IMR-90 (cell line): ENCODE data around the gene BTLA. TPM values are rescaled to one million over a fixed set of nuclear protein-coding genes. Genes with fewer than 3 reads are reported as not detected.

Experiments used
- ATAC-seq: fragments of 200-7000 bp; cut with Tn5 transposase; 2 replicates; pipeline ENCODE4 v1.9.1; 2020; ENCODE audit warnings: low read depth, mild to moderate bottlenecking, moderate library complexity
- BruUV-seq: library from RNA; stranded (reverse); fragments of 400-500 nt; replicated peaks from 2 replicates; lab custom pipeline; 2021; lab: Mats Ljungman, UMichigan
- CTCF ChIA-PET: fragments of 300-600 bp; formaldehyde crosslinking; extraction: SDS; loops from one replicate; lab custom pipeline; 2021; ENCODE audit warnings: antibody characterized with exemption; lab: Yijun Ruan, JAX
- POLR2A ChIA-PET: fragments of 300-600 bp; sonication (Branson Sonifier 250); formaldehyde crosslinking; loops from one replicate; lab custom pipeline; 2022; ENCODE audit warnings: antibody characterized with exemption; ENCODE audit not compliant: unreplicated experiment; lab: Charles Lee
- DNase-seq: peaks from one replicate; pipeline ENCODE4 v3.0.0; 2013
- H2AFZ ChIP-seq: replicated peaks from 2 replicates; pipeline ENCODE3; 2013; ENCODE audit warnings: low read length, mild to moderate bottlenecking; ENCODE audit not compliant: poor library complexity
- H2AK5ac ChIP-seq: 2 replicates; pipeline ENCODE4 v1.6.1; 2013; ENCODE audit warnings: low read depth, low read length, inconsistent platforms
- H2AK9ac ChIP-seq: replicated peaks from 2 replicates; pipeline ENCODE3; 2013; ENCODE audit warnings: mild to moderate bottlenecking, low read depth, low read length, moderate library complexity; ENCODE audit not compliant: poor library complexity
- H2BK120ac ChIP-seq: 2 replicates; pipeline ENCODE4 v1.6.1; 2013; ENCODE audit warnings: low read depth, low read length, inconsistent platforms
- H2BK15ac ChIP-seq: 3 replicates; pipeline ENCODE4 v1.6.1; 2013; ENCODE audit warnings: low read depth, low read length, inconsistent platforms
- H2BK20ac ChIP-seq: 2 replicates; pipeline ENCODE4 v1.6.1; 2013; ENCODE audit warnings: low read depth, mild to moderate bottlenecking, inconsistent platforms, low read length, moderate library complexity
- H2BK5ac ChIP-seq: 2 replicates; pipeline ENCODE4 v1.6.1; 2013; ENCODE audit warnings: mild to moderate bottlenecking, low read depth, low read length, inconsistent platforms; ENCODE audit not compliant: poor library complexity, severe bottlenecking
- H3K14ac ChIP-seq: replicated peaks from 2 replicates; pipeline ENCODE4 v1.6.1; 2013; ENCODE audit warnings: low read depth, low read length, inconsistent platforms
- H3K18ac ChIP-seq: 2 replicates; pipeline ENCODE4 v1.6.1; 2013; ENCODE audit warnings: low read depth, low read length, control low read depth
- H3K23ac ChIP-seq: 2 replicates; pipeline ENCODE4 v1.6.1; 2013; ENCODE audit warnings: low read depth, low read length, inconsistent platforms
- H3K27ac ChIP-seq: 2 replicates; pipeline ENCODE4 v1.5.1; 2013; ENCODE audit warnings: mild to moderate bottlenecking, control low read depth, low read length; ENCODE audit not compliant: insufficient read depth
- H3K27me3 ChIP-seq: 2 replicates; pipeline ENCODE4 v1.6.1; 2013; ENCODE audit warnings: low read length; ENCODE audit not compliant: control insufficient read depth, insufficient read depth
- H3K36me3 ChIP-seq: 2 replicates; pipeline ENCODE4 v1.6.1; 2013; ENCODE audit warnings: low read length, mixed read lengths; ENCODE audit not compliant: control insufficient read depth, insufficient read depth
- H3K4ac ChIP-seq: 2 replicates; pipeline ENCODE4 v1.6.1; 2013; ENCODE audit warnings: low read depth, low read length, inconsistent platforms
- H3K4me1 ChIP-seq: 2 replicates; pipeline ENCODE4 v1.6.1; 2013; ENCODE audit warnings: low read length, mixed read lengths; ENCODE audit not compliant: control insufficient read depth, insufficient read depth
- H3K4me2 ChIP-seq: 2 replicates; pipeline ENCODE4 v1.6.1; 2013; ENCODE audit warnings: low read depth, mild to moderate bottlenecking, control low read depth, low read length, moderate library complexity
- H3K4me3 ChIP-seq: 2 replicates; pipeline ENCODE4 v1.5.1; 2013; ENCODE audit warnings: low read depth, mild to moderate bottlenecking, control low read depth, low read length, moderate library complexity; ENCODE audit not compliant: insufficient read depth
- H3K56ac ChIP-seq: 2 replicates; pipeline ENCODE4 v1.6.1; 2013; ENCODE audit warnings: low read length, inconsistent platforms; ENCODE audit not compliant: insufficient read depth; ENCODE audit errors: extremely low read depth
- H3K79me1 ChIP-seq, 2 experiments: 2 replicates each; pipeline ENCODE4 v1.6.1; 2013; ENCODE audit warnings: low read length in 2 of 2, inconsistent platforms in 1 of 2, low read depth in 1 of 2
- H3K9ac ChIP-seq: 2 replicates; pipeline ENCODE4 v1.6.1; 2013; ENCODE audit warnings: low read depth, low read length, control low read depth
- H3K9me1 ChIP-seq: 2 replicates; pipeline ENCODE4 v1.6.1; 2013; ENCODE audit warnings: low read length, inconsistent platforms; ENCODE audit not compliant: insufficient read depth
- H3K9me3 ChIP-seq: 2 replicates; pipeline ENCODE4 v1.6.1; 2013; ENCODE audit warnings: low read length; ENCODE audit not compliant: control insufficient read depth, insufficient read depth
- H4K20me1 ChIP-seq: 2 replicates; pipeline ENCODE4 v1.6.1; 2013; ENCODE audit warnings: low read length, inconsistent platforms; ENCODE audit not compliant: insufficient read depth
- H4K5ac ChIP-seq: 2 replicates; pipeline ENCODE4 v1.6.1; 2013; ENCODE audit warnings: mild to moderate bottlenecking, low read depth, low read length, control low read depth
- H4K8ac ChIP-seq, 2 experiments: 2 replicates each; pipeline ENCODE4 v1.6.1; 2013; ENCODE audit warnings: low read depth in 2 of 2, low read length in 2 of 2, control low read depth in 1 of 2, inconsistent platforms in 1 of 2
- H4K91ac ChIP-seq: 2 replicates; pipeline ENCODE4 v1.6.1; 2013; ENCODE audit warnings: low read depth, low read length, inconsistent platforms; ENCODE audit not compliant: insufficient read depth
- BHLHE40 ChIP-seq: fragments of 150-350 bp; IDR thresholded peaks from 2 replicates; pipeline ENCODE4 v1.6.1; 2016; ENCODE audit warnings: mild to moderate bottlenecking, low read depth, low read length
- ELK1 ChIP-seq: fragments of 150-350 bp; IDR thresholded peaks from 2 replicates; pipeline ENCODE4 v1.6.1; 2016; ENCODE audit warnings: low read depth, mild to moderate bottlenecking, low read length, moderate library complexity, borderline replicate concordance
- MXI1 ChIP-seq: IDR thresholded peaks from 2 replicates; pipeline ENCODE4 v1.6.1; 2012; ENCODE audit warnings: low read depth, mild to moderate bottlenecking, low read length, moderate library complexity, borderline replicate concordance
- RAD21 ChIP-seq: IDR thresholded peaks from 2 replicates; pipeline ENCODE4 v1.6.1; 2012; ENCODE audit warnings: low read length, improper control_type of control experiment
- USF2 ChIP-seq: fragments of 150-350 bp; IDR thresholded peaks from 2 replicates; pipeline ENCODE4 v1.6.1; 2017; ENCODE audit warnings: mild to moderate bottlenecking, antibody characterized with exemption, low read length, low read depth
- dilution Hi-C: fragments of 300-500 bp; cut with HindIII; formaldehyde crosslinking; loops from one replicate; pipeline ENCODE4 v1.14.3; 2018; ENCODE audit warnings: low sequenced_read_pairs; ENCODE audit not compliant: unreplicated experiment
- in situ Hi-C: fragments of 300-500 bp; cut with MboI; formaldehyde crosslinking; loops from 3 replicates; pipeline ENCODE4 v1.14.3; 2019; ENCODE audit warnings: low sequenced_read_pairs, inconsistent platforms, mixed read lengths
- intact Hi-C: fragments of 100-400 bp; cut with micrococcal nuclease; formaldehyde crosslinking; loops from 2 replicates; pipeline ENCODE4 v1.10.0; 2022
- polyA plus RNA-seq, 3 experiments: library from polyadenylated mRNA; depleted of rRNA; stranded (reverse); fragments of >200 nt; gene quantifications; 2 replicates each; pipeline ENCODE4 v1.2.3, GENCODE V29; 2012; ENCODE audit warnings: low replicate concordance in 1 of 3
- total RNA-seq: library from RNA; depleted of rRNA; stranded (reverse); fragments of >200 nt; gene quantifications from 2 replicates; pipeline ENCODE4 v1.2.3, GENCODE V29; 2012

The BTLA gene
- total and polyA plus RNA-seq, 2 of the 4 experiments (the other 2 are of a cell fraction), result not detected

- in situ Hi-C loops, result no loop called here
- H4K8ac ChIP-seq, result no peak overlapping the region
- H3K18ac ChIP-seq, result no peak overlapping the region
- H3K36me3 ChIP-seq, result no peaks in the 10 kb centered on the region
- no peak overlapping the region for H3K27ac ChIP-seq
- no peak overlapping the region for H2BK20ac ChIP-seq
- H3K9ac ChIP-seq, result no peak overlapping the region
- ChIA-PET POLR2A (no interaction called here), CTCF (no interaction called here)
- no peak overlapping the region for H3K14ac ChIP-seq
- H3K27me3 ChIP-seq, result no peaks in the 10 kb centered on the region; the same call in 1 of the 2 replicates
- no TSS peak for BruUV-seq
- no peaks in the 10 kb centered on the region for H4K20me1 ChIP-seq
- H2AFZ ChIP-seq, result no peak overlapping the region
- intact Hi-C loops, result no loop called here
- H3K4me1 ChIP-seq, result no peaks in the 10 kb centered on the region
- no peak overlapping the region for H3K23ac ChIP-seq
- no peak overlapping the region for H3K56ac ChIP-seq
- no peaks in the 10 kb centered on the region for H3K79me1 ChIP-seq
- H3K4ac ChIP-seq, result no peak overlapping the region
- H2AK9ac ChIP-seq, result no peak overlapping the region
- DNase-seq (no peak), ATAC-seq (no peak)
- no peak overlapping the region for H2BK5ac ChIP-seq
- no peak overlapping the region for H2AK5ac ChIP-seq
- no peak overlapping the region for H4K5ac ChIP-seq
- no peak overlapping the region for H2BK15ac ChIP-seq
- no peaks in the 10 kb centered on the region for H3K9me1 ChIP-seq
- H2BK120ac ChIP-seq, result no peak overlapping the region
- H3K4me2 ChIP-seq, result no peak overlapping the region
- H3K4me3 ChIP-seq, result no peak overlapping the region
- no peak overlapping the region for H4K91ac ChIP-seq
- no peaks in the 10 kb centered on the region for H3K9me3 ChIP-seq
- dilution Hi-C loops, result no loop called here
- TF ChIP-seq MXI1 (no peak), ELK1 (no peak), USF2 (no peak), RAD21 (no peak), BHLHE40 (no peak)
Observed at GRCh38 chr3:112491373-112491772, 7.9 kb downstream of the BTLA start.
